ENCODE data around the gene MT4.

- TF ChIP-seq EGR1 (IDR thresholded peaks at IDR 0.05) (no peak), MAX (IDR thresholded peaks at IDR 0.05) (no peak), FOXM1 (IDR thresholded peaks at IDR 0.05; ENCODE audit: borderline replicate concordance, low read depth) (no peak), REST (IDR thresholded peaks at IDR 0.05; ENCODE audit: low read depth) (no peak), EP300 (IDR thresholded peaks at IDR 0.05; ENCODE audit: borderline replicate concordance) (no peak), TEAD4 (IDR thresholded peaks at IDR 0.05) (no peak), RAD21 (IDR thresholded peaks at IDR 0.05; ENCODE audit: low read depth) (no peak), ZBTB7A (IDR thresholded peaks at IDR 0.05; ENCODE audit: low read depth) (no peak), YY1 (IDR thresholded peaks at IDR 0.05; ENCODE audit: low read depth) (no peak), TAF1 (IDR thresholded peaks at IDR 0.05; ENCODE audit: low read depth) (no peak)
Observed at GRCh38 chr16:56584276-56584675, 19.4 kb downstream of the MT4 start.
